ENCODE data around the gene CFAP126. TPM values are rescaled to one million over a fixed set of nuclear protein-coding genes. Genes with fewer than 3 reads are reported as not detected.

The CFAP126 gene
- total RNA-seq, 4 donors from 2014 or later, result not detected

DNA sequence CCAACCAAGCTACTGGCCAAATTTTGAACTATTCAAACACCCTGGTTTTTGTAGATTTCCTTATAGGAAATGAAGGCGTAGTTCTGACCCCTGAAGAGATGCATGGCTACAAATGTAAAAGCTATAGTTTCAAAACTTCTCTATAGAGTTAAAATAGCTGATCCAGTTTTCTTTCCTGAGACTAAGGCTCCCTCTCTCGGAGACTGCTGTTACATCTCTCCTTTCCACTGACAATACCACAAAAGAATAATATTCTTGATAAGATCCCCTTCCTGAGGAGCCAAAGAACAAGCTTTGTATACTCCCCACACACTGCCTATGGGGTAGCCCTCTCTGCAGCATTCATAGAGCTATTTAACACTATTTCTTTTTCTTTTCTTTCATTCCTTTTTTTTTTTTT is 6.7 kb upstream of the CFAP126 start:
- no peak for TF ChIP-seq POLR2A (IDR thresholded peaks at IDR 0.05)
- TF ChIP-seq CTCF (IDR thresholded peaks at IDR 0.05), result no peak
- TF ChIP-seq POLR2AphosphoS5 (IDR thresholded peaks at IDR 0.05), result no peak
- TF ChIP-seq EP300 (IDR thresholded peaks at IDR 0.05), result no peak
- Histone ChIP-seq H3K4me1 (no peaks in the 10 kb centered on the region), H3K4me3 (no peak overlapping the region), H3K27ac (no peak overlapping the region), H3K27me3 (no peaks in the 10 kb centered on the region), H3K9me3 (no peaks in the 10 kb centered on the region), H3K36me3 (no peaks in the 10 kb centered on the region)
- WGBS, 2 donors (ENCODE audit: low coverage in 1 of 2), result 26 to 41% methylated on average over 2 of the region's 2 CpGs
- no peak for ATAC-seq

DNA sequence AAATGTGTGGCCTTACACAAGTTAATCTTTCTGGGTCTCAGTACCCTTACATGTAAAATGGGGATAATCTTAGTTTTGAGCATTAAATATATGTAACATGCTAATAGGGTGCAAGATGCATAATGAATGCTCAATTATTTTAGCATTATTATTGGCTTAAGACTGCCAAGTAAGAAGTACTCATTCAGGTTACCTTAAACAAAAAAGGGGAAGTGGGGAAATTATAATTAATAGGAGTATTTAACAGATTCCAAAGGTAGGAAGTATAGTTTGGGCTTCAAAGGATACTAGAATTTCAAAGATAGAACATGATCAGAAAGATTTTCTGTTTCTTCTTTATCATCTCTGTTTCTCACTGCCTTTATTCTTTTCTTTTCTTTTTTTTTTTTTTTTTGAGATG is 5.8 kb upstream of the CFAP126 start:
- H3K9me3 ChIP-seq, result no peaks in the 10 kb centered on the region
- no peaks in the 10 kb centered on the region for H3K4me1 ChIP-seq
- H3K4me3 ChIP-seq, result no peak overlapping the region

DNA sequence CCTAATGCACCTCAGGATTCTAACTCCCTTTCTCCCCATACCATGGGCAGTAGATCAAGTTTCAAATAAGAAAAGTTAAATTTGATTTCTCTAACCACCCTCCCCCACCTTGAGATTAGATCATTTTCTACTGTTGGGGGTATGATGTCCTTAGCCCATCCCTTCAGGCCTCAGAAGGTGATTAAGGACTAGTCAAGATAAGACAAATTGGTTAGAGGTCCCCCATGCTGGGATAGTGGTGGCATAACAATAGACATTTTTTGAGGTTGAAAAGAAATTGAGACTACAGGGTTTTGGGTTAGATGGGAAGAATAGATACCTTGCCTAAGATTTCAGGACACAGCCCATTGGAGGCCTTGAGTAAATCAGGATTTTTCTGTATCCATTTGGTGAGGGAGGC is 2.5 kb downstream of the CFAP126 start:
- H3K4me3 ChIP-seq, result no peak overlapping the region
- peaks cover 0 to 41% of the 10 kb centered on the region in 2 donors for H3K36me3 ChIP-seq
- no peak for TF ChIP-seq POLR2A (IDR thresholded peaks at IDR 0.05)
- TF ChIP-seq EP300 (IDR thresholded peaks at IDR 0.05), result no peak
- no peak for TF ChIP-seq POLR2AphosphoS5 (IDR thresholded peaks at IDR 0.05)
- ATAC-seq, result no peak
- no peak overlapping the region for H3K27ac ChIP-seq
- no peaks in the 10 kb centered on the region for H3K27me3 ChIP-seq
- H3K4me1 ChIP-seq, result peaks cover 0 to 9% (median 0%) of the 10 kb centered on the region in 3 donors
- no peaks in the 10 kb centered on the region for H3K9me3 ChIP-seq

More for the DNA sequence above, 5.8 kb upstream of the CFAP126 start:
- no peak for TF ChIP-seq EP300 (IDR thresholded peaks at IDR 0.05)
- no peaks in the 10 kb centered on the region for H3K27me3 ChIP-seq
- ATAC-seq, result no peak
- no peaks in the 10 kb centered on the region for H3K36me3 ChIP-seq
- H3K27ac ChIP-seq, result no peak overlapping the region

DNA sequence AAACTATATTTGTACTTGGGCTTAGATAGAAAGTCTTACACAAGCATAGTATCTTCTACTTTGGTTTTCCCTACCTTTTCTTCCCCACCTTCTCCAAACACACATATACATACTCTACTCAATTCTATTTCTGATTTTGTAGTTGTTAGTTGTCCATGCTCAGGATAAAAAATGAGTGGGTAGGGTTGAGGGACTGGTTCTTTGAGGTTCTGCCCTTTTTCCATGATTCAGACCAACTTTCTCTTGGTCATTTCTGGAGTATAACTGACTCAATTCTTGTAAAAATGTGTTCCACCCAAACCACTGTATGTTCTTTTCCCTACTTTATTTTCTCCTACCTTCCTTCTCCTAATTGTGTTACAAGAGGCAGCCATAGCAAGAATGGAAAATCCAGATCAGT is 3.3 kb downstream of the CFAP126 start:
- no peak for TF ChIP-seq EP300 (IDR thresholded peaks at IDR 0.05)
- TF ChIP-seq CTCF (IDR thresholded peaks at IDR 0.05), result no peak
- no peak for TF ChIP-seq POLR2A (IDR thresholded peaks at IDR 0.05)
- no peak for TF ChIP-seq POLR2AphosphoS5 (IDR thresholded peaks at IDR 0.05)
- no peak for ATAC-seq
- no peaks in the 10 kb centered on the region for H3K9me3 ChIP-seq
- peaks cover 0 to 9% (median 0%) of the 10 kb centered on the region in 3 donors for H3K4me1 ChIP-seq
- H3K36me3 ChIP-seq, result peaks cover 0 to 41% of the 10 kb centered on the region in 2 donors
- no peak overlapping the region for H3K4me3 ChIP-seq
- no peaks in the 10 kb centered on the region for H3K27me3 ChIP-seq
- H3K27ac ChIP-seq, result no peak overlapping the region

GRCh38 chr1:161359291-161359690 is 8.4 kb downstream of the CFAP126 start:
- H3K27me3 ChIP-seq, result no peaks in the 10 kb centered on the region
- TF ChIP-seq EP300 (IDR thresholded peaks at IDR 0.05), result no peak
- TF ChIP-seq CTCF (IDR thresholded peaks at IDR 0.05), result no peak
- no peak for TF ChIP-seq POLR2A (IDR thresholded peaks at IDR 0.05)
- no peak for TF ChIP-seq POLR2AphosphoS5 (IDR thresholded peaks at IDR 0.05)
- ATAC-seq, result no peak
- H3K9me3 ChIP-seq, result no peaks in the 10 kb centered on the region
- H3K27ac ChIP-seq, result no peak overlapping the region
- H3K4me3 ChIP-seq, result no peak overlapping the region
- H3K4me1 ChIP-seq, result peaks cover 0 to 8% (median 0%) of the 10 kb centered on the region in 3 donors
- H3K36me3 ChIP-seq, result peaks cover 0 to 42% of the 10 kb centered on the region in 2 donors

DNA sequence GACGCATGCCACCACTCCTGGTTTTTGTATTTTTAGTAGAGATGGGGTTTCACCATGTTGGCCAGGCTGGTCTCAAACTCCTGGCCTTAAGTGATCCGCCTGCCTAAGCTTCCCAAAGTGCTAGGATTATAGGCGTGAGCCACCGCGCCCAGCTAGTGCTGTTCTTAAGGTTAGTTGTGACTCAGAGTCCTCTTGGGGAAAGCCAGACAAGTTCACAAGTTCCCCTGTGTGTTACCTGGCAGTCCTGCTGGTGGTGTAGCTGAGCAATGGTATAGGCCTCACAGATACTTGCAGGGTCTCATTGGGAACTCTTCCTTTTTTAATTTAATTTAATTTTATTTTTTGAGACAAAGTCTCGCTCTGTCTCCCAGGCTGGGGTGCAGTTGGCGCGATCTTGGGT is 10.6 kb downstream of the CFAP126 start:
- TF ChIP-seq EP300 (IDR thresholded peaks at IDR 0.05) (no peak), POLR2AphosphoS5 (IDR thresholded peaks at IDR 0.05) (no peak), POLR2A (IDR thresholded peaks at IDR 0.05) (no peak), CTCF (IDR thresholded peaks at IDR 0.05) (no peak)
- WGBS, 2 donors (ENCODE audit: low coverage in 1 of 2), result 96% methylated on average over 7 of the region's 8 CpGs; no CpG with 5 or more reads in 1 of the 2 donors
- no peak overlapping the region for H3K4me3 ChIP-seq

More for the DNA sequence above, 10.6 kb downstream of the CFAP126 start:
- H3K4me1 ChIP-seq, result peaks cover 0 to 8% (median 0%) of the 10 kb centered on the region in 3 donors
- H3K9me3 ChIP-seq, result no peaks in the 10 kb centered on the region
- ATAC-seq, result no peak
- peaks cover 0 to 30% of the 10 kb centered on the region in 2 donors for H3K36me3 ChIP-seq
- H3K27me3 ChIP-seq, result no peaks in the 10 kb centered on the region
- no peak overlapping the region for H3K27ac ChIP-seq
